GM21619 (cell line): ENCODE data around the gene LGALS3.

Experiments
- ATAC-seq: cut with Tn5 transposase; IDR thresholded peaks from one replicate; pipeline ENCODE4 v1.9.1; 2021; ENCODE audit not compliant: unreplicated experiment

The LGALS3 gene

GRCh38 chr14:55114720-55115119, 14.3 kb upstream of the LGALS3 start:
- ATAC-seq = no peak

GRCh38 chr14:55115460-55115859, 13.6 kb upstream of the LGALS3 start:
- no peak for ATAC-seq

- ATAC-seq = no peak
These were observed 13.2 kb upstream of the LGALS3 start for GRCh38 chr14:55115861-55116245.

GRCh38 chr14:55116246-55117030, 12.6 kb upstream of the LGALS3 start:
- ATAC-seq = no peak

GRCh38 chr14:55117803-55118441, 11.1 kb upstream of the LGALS3 start:
- ATAC-seq = no peak

GRCh38 chr14:55118761-55119160, 10.3 kb upstream of the LGALS3 start:
- ATAC-seq = no peak

- ATAC-seq = no peak
These were observed 8.2 kb upstream of the LGALS3 start for GRCh38 chr14:55120571-55121495.

GRCh38 chr14:55121628-55122439, 7.2 kb upstream of the LGALS3 start:
- ATAC-seq = no peak

GRCh38 chr14:55122440-55122986, 6.5 kb upstream of the LGALS3 start:
- ATAC-seq = no peak

GRCh38 chr14:55123101-55123500, 6.0 kb upstream of the LGALS3 start:
- ATAC-seq = no peak

GRCh38 chr14:55123852-55124639, 5.0 kb upstream of the LGALS3 start:
- no peak for ATAC-seq

GRCh38 chr14:55124774-55125386, 4.2 kb upstream of the LGALS3 start:
- ATAC-seq = no peak

- no peak for ATAC-seq
These were observed 3.6 kb upstream of the LGALS3 start for GRCh38 chr14:55125403-55125802.

GRCh38 chr14:55126034-55126433, 3.0 kb upstream of the LGALS3 start:
- no peak for ATAC-seq

- no peak for ATAC-seq
These were observed 2.1 kb upstream of the LGALS3 start for GRCh38 chr14:55126932-55127459.

- ATAC-seq = no peak
These were observed 1.5 kb upstream of the LGALS3 start for GRCh38 chr14:55127460-55127951.

GRCh38 chr14:55128386-55129085, 516 bp upstream of the LGALS3 start:
- no peak for ATAC-seq
